Esophagus squamous epithelium (tissue), 4 donors: ENCODE measurements around the gene PWP1.

ENCODE experiments used
- CTCF ChIP-seq, 6 experiments: fragments of 450-650 bp in 4 of 6; fragments of 200-600 bp in 2 of 6; sonication (generic) in 2 of 6; IDR thresholded peaks; one replicate each; pipeline ENCODE4 v1.5.1; 2016 to 2019; ENCODE audit warnings: antibody characterized with exemption in 6 of 6, mild to moderate bottlenecking in 4 of 6, moderate library complexity in 4 of 6
- POLR2A ChIP-seq, 4 donors: fragments of 450-650 bp; IDR thresholded peaks; one replicate each; pipeline ENCODE4 v1.6.1; 2017; ENCODE audit warnings: antibody characterized with exemption in 4 of 4, mild to moderate bottlenecking in 4 of 4, moderate library complexity in 3 of 4

- TF ChIP-seq POLR2A (IDR thresholded peaks at IDR 0.05): no peak
- no peak for TF ChIP-seq CTCF (IDR thresholded peaks at IDR 0.05)
These were observed 23.1 kb upstream of the PWP1 start for GRCh38 chr12:107662484-107662883.
